GM12865 (cell line): ENCODE results near the gene TMEM30A.
A peak's percentile ranks its signal among the peaks of the same experiment; 100 is the strongest.

Experiments used
- DNase-seq: peaks from one replicate; pipeline ENCODE4 v3.0.0; 2010; ENCODE audit warnings: low read depth
- H3K4me3 ChIP-seq: 2 replicates; pipeline ENCODE4 v1.5.1; 2011; ENCODE audit warnings: mild to moderate bottlenecking, low read depth, low read length, control low read depth
- TF ChIP-seq, protein P1 (sequence below): IDR thresholded peaks from 2 replicates; pipeline ENCODE4 v1.5.1; 2011; ENCODE audit warnings: low read length, control low read depth, low read depth, inconsistent platforms; ENCODE audit not compliant: insufficient read depth; ENCODE audit errors: missing control alignments

TMEM30A gene

DNA sequence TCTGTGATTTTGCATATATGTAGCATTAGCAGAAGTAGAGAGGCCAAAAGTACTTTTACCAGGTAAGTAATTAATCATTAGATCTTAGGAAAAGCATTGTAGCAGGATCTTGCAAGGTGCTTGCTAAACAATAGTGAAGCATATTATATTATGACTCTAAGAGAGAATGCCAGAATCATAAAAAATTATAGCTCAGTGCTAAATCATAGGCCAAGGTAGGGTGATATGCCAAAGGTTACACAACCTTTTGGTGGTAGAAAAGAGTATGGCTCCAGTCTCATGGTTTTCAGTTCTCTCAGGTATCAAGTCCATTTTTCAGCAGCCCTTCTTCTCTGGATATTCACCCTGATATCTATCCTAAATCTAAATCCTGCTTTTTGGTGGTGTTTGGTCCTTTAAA is 16.9 kb upstream of the TMEM30A start:
- TF ChIP-seq, protein P1, sequence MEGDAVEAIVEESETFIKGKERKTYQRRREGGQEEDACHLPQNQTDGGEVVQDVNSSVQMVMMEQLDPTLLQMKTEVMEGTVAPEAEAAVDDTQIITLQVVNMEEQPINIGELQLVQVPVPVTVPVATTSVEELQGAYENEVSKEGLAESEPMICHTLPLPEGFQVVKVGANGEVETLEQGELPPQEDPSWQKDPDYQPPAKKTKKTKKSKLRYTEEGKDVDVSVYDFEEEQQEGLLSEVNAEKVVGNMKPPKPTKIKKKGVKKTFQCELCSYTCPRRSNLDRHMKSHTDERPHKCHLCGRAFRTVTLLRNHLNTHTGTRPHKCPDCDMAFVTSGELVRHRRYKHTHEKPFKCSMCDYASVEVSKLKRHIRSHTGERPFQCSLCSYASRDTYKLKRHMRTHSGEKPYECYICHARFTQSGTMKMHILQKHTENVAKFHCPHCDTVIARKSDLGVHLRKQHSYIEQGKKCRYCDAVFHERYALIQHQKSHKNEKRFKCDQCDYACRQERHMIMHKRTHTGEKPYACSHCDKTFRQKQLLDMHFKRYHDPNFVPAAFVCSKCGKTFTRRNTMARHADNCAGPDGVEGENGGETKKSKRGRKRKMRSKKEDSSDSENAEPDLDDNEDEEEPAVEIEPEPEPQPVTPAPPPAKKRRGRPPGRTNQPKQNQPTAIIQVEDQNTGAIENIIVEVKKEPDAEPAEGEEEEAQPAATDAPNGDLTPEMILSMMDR: no peak
- H3K4me3 ChIP-seq: no peak overlapping the region
- no peak for DNase-seq

DNA sequence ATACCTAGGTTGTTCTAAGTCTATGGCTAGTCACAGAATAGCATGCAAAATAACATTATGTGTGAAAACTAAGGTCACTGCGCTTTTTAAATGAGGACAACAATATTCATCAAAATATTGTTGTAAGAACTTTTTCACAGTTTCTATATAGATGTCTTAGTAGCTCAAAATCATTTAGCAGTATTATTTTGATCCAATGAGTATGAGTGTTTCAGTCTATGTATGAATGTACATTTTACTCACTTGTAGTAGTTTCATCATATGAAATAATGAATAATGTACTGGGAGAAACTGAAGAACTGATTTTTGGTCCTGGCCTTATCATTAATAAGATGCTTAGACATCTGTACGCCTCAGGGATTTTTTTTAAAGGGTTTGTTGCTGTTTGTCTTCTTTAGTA is 16.5 kb upstream of the TMEM30A start:
- TF ChIP-seq, protein P1: no peak
- no peak overlapping the region for H3K4me3 ChIP-seq
- DNase-seq: no peak

DNA sequence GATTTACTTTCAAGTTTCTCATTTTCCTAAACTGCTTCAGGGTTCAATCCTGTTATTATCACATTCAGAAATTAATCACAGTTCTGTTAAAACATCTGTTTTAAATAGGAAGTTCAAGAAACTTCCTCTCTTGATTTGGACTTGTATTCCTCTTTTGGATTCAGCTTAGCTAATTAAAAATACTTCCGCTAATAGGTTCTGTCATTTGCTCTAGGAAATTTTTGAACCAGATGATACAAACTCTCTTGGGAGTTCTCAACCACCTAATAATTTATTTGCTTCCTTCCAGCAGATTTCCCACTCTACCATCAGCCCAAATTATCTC is 15.9 kb upstream of the TMEM30A start:
- DNase-seq: no peak
- TF ChIP-seq, protein P1: no peak
- no peak overlapping the region for H3K4me3 ChIP-seq

DNA sequence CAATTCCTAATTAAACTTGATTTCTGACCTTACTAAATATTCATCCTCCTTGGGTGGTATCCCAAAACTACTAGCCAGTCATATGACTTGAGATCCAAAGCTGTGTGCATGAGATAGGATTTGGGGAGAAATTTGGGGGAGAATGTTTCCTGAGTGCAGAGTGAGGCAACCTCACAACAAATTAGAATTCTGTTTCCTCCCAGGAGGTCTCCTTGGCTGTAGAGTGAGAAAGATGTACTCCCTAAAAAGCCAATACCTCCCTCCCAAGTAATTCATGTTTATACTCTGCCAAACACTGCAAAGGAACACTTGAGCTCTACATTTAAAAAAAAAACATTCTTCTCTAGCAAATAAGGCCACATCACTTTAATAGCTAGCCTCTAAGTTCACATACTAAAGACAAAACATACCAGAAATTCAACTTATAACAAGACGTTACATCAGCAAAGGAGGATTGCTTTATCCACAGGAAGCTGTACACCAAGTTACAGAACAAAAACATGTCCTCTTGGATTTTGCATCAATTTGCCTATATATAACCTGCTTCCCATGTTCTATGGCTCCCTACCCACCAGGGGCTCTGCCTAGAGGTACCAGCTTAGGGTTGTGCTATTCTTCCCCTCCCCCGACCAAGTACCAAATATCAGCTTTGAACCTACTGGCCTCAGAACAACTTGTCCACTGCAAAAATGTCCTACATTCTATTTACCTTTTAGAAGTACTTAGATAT is 15.4 kb upstream of the TMEM30A start:
- no peak overlapping the region for H3K4me3 ChIP-seq
- TF ChIP-seq, protein P1: no peak
- DNase-seq: no peak

DNA sequence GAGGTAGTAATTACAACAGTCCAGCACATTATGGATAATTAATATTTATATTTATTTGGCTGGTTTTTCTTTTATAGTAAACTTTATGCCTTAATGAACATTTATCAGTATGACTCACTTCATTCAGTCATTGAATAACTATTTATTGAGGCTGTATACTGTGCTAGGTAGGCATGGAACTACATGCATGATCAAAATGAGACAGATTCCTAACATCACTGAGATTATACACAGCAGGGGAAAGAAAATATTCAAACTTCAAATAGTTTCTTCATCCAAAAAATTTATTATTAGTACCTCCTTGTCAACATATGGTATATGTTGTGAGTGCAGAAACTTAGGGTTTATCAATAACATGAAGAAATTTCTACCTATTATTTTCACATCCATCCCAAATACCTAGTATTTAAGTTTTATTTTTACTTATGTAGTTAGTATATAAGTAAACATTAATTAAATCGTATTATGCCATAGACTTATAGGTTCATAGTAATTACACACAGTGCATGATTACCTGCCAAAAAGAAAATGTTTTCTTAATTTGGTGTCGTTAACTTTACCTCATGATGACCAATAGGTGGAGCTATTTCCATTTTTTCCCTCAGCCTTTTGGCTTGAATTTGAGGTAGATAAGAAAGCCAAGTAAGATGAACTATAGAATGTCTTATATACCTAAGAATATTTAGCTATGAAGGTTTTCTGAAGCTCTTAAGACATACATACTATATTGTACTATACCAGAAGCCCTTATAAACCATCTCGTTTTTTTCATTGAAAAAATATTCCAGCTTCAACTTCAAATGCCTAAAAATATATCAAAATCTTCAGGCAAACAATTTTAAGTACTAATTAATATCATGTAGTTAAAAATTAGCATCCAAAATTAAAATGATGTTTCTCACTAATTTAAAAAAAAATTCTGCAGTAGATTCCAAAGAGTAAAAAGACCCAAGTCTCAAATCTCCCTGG is 12.5 kb upstream of the TMEM30A start:
- peak; percentile 77 for DNase-seq
- TF ChIP-seq, protein P1: peak; percentile 53
- no peak overlapping the region for H3K4me3 ChIP-seq

DNA sequence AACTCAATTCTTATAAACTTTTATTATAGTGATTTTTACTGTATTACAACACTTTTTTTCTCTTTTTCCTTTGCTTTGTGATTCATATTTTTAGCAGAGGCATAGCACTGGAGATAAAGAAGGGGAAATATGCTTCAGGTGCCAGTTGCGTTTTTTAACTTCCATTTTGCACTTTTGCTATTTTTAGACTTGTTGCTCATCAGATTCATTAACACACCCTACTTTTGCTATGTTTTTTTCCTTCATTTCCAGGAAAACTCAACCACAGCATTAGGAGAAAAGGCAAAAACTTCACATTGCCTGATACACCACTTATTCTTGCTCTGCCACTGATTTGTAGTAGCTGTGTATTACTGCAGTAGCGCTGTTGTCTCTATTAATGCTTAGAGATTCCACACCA is 8.0 kb upstream of the TMEM30A start:
- no peak for DNase-seq
- TF ChIP-seq, protein P1: no peak
- no peak overlapping the region for H3K4me3 ChIP-seq

DNA sequence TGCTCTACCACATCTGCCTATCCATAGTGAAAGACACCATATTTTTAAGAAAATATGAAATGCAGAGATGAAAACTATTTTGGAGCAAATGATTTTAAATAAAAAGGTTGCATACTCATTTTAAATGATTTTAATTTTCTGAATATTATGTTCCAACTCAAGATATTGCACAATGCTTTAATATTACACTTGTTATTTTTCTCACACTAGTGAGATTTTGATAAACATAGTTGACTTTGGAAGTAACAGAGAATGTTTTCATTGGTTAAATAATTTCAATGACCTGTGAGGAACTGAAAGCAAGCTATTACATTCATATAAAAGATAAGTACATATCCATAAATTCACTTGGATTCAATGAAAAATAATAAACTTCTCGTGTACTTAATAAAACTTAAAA is 7.2 kb upstream of the TMEM30A start:
- TF ChIP-seq, protein P1: no peak
- H3K4me3 ChIP-seq: no peak overlapping the region
- DNase-seq: no peak
